ENCODE measurements around the gene C12orf42.

Gene C12orf42

DNA sequence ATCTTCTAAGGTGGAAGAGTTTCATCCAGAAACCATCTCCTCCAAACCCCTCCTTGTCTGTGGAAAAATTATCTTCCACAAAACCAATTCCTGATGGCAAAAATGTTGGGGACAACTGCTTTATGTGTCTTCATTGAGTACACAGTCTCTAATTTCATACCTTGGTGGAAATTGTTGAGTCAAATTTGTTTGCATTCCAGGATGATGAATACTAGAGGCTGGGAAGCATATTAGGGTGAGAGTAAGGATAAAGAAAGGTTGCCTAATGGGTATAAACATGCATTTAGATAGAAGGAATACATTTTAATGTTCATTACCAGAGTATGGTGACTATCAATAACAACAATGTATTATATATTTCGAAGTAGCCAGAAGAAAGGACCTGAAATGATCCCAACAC lies 98.2 kb downstream of the C12orf42 start:
- no peak overlapping the region for H3K4me3 ChIP-seq (ENCODE audit: low read depth, low read length)
- TF ChIP-seq, protein P1, sequence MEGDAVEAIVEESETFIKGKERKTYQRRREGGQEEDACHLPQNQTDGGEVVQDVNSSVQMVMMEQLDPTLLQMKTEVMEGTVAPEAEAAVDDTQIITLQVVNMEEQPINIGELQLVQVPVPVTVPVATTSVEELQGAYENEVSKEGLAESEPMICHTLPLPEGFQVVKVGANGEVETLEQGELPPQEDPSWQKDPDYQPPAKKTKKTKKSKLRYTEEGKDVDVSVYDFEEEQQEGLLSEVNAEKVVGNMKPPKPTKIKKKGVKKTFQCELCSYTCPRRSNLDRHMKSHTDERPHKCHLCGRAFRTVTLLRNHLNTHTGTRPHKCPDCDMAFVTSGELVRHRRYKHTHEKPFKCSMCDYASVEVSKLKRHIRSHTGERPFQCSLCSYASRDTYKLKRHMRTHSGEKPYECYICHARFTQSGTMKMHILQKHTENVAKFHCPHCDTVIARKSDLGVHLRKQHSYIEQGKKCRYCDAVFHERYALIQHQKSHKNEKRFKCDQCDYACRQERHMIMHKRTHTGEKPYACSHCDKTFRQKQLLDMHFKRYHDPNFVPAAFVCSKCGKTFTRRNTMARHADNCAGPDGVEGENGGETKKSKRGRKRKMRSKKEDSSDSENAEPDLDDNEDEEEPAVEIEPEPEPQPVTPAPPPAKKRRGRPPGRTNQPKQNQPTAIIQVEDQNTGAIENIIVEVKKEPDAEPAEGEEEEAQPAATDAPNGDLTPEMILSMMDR (IDR thresholded peaks at IDR 0.05; ENCODE audit: low read depth, low read length) = no peak

DNA sequence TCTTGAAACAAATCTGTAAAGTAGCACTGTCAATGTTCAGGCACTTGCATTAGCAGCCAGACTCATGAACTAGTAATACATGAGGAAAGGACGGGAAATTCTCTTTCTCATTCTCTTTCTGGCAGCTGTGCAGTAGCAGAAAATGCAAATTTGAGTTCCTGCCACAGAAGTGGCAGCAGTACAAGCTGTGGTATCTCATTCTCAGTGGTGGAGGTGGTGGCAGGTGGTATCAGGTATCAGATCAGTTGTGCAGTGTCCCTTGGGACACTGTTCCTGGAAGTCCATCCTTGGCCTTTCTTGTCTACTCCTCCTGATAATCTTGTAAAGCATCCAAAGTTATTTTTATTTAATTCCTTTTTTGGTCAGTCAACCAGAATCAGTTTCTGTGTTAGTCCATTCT lies 103.0 kb downstream of the C12orf42 start:
- TF ChIP-seq, protein P1 (IDR thresholded peaks at IDR 0.05; ENCODE audit: low read depth, low read length) = no peak
- H3K4me3 ChIP-seq (ENCODE audit: low read depth, low read length) = no peak overlapping the region

DNA sequence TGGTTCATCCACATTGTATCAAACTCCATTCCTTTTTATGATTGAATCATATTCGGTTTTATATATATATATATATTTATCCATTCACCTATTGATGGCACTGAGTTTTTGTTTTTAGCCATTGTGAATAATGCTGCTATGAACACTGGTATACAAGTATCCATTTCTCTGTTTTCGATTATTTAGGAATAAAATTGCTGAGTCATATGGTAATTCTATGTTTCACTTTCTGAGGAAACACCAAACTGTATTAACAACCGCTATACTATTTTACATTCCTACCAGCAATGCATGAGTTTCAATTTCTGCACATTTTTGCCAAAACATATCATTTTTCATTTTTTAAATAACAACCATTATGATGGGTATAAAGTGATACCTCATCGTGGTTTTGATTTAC lies 104.7 kb downstream of the C12orf42 start:
- TF ChIP-seq, protein P1 (IDR thresholded peaks at IDR 0.05; ENCODE audit: low read depth, low read length) = no peak
- H3K4me3 ChIP-seq (ENCODE audit: low read depth, low read length) = no peak overlapping the region

DNA sequence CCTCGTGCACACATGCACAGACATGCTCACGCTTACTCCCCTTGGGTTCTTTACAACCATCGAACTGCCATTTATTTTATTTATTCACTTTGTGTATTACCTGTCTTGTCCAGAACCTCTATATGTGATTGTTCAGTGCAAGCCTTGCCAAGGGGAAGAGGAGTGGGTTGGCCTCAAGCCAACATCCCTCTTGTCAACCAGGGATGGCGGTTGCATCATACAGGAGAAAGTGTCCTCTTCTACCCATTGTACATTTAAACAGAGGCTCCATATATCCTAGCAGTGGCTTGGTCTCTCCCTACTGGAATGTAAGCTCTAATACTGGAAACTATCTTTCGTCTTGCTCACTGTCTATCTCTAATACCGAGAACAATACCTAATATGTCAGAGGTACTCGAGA lies 108.4 kb downstream of the C12orf42 start:
- H3K4me3 ChIP-seq (ENCODE audit: low read depth, low read length) = no peak overlapping the region
- TF ChIP-seq, protein P1 (IDR thresholded peaks at IDR 0.05; ENCODE audit: low read depth, low read length) = no peak

DNA sequence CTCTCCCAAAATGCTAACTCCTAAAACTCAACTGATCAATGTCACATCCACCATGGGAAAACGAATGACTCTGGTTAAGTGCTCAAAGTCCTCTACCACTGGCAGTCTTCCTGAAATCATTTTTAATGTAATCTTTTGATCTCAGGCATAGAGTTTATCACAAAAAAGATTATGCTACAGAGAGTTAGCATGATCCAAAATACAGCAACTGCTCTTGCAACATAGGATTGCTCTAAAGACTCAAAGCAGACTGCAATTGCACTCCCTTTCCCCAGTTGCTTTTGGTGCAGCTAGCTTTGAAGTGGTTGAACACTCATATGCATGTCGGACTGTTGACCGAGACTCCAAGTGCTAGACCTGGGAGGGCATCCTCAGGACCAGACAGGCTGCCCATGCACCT lies 109.3 kb downstream of the C12orf42 start:
- no peak overlapping the region for H3K4me3 ChIP-seq (ENCODE audit: low read depth, low read length)
- TF ChIP-seq, protein P1 (IDR thresholded peaks at IDR 0.05; ENCODE audit: low read depth, low read length) = no peak

DNA sequence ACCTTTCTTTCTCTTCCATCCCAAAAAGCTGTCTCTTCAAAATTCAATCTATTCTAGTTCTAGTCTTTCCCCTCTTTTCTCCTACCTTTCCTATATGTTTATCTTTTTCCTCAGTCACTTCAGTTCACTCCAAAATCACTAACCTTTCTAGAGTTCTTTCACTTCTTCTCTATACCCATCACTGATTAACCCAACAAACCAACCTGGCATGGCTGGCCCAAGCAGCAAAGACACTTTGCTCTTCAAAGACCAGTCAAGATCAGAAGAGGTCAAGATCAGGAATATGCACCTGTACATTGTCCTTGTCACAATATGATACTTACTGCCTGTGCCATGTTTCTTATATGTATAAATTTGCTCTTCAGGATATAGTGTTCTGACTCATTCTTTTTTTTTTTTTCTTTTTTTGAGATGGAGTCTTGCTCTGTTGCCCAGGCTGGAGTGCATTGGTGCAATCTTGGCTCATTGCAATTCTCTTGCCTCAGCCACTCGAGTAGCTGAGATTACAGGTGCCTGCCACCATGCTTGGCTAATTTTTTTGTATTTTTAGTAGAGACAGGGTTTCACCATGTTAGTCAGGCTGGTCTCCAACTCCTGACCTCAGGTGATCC lies 112.9 kb downstream of the C12orf42 start:
- TF ChIP-seq, protein P1 (IDR thresholded peaks at IDR 0.05; ENCODE audit: low read depth, low read length) = no peak
- no peak overlapping the region for H3K4me3 ChIP-seq (ENCODE audit: low read depth, low read length)

DNA sequence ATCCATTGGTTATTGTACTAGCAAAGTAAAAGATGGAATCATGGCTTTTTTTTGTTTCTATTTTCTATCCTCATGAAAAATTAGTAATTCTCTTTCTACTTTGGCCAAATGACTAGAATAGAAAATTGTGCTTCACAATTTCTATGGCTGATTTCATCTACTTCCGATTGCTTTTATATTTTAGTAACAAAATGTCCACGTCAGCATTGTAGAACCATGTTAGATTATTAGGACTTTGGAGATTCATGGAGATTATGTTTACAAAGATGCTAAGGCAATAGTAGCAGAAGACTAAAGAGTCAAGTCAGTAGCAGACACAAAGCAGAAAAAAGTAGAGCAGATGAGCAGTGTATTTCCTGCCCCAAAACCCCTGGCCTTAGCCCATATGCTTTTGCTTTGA lies 113.6 kb downstream of the C12orf42 start:
- H3K4me3 ChIP-seq (ENCODE audit: low read depth, low read length) = no peak overlapping the region
- TF ChIP-seq, protein P1 (IDR thresholded peaks at IDR 0.05; ENCODE audit: low read depth, low read length) = no peak
